ENCODE measurements around the gene C2CD2. TPM values are rescaled to one million over a fixed set of nuclear protein-coding genes. Genes with fewer than 3 reads are reported as not detected.
A peak's percentile ranks its signal among the peaks of the same experiment; 100 is the strongest.

C2CD2 gene
- total RNA-seq, 1 experiment from 2014 or later: 9.3 TPM

GRCh38 chr21:41892726-41893125 lies 61.1 kb downstream of the C2CD2 start:
- no peak for DNase-seq (ENCODE audit: extremely low read depth, low read depth)

- no peak for DNase-seq (ENCODE audit: extremely low read depth, low read depth)
These were observed 62.7 kb downstream of the C2CD2 start for GRCh38 chr21:41891132-41891531.

- no peak for DNase-seq (ENCODE audit: extremely low read depth, low read depth)
These were observed 63.5 kb downstream of the C2CD2 start for GRCh38 chr21:41890355-41890754.

- no peak for DNase-seq (ENCODE audit: extremely low read depth, low read depth)
These were observed 65.0 kb downstream of the C2CD2 start for GRCh38 chr21:41888749-41889376.

- no peak for DNase-seq (ENCODE audit: extremely low read depth, low read depth)
These were observed 66.2 kb downstream of the C2CD2 start for GRCh38 chr21:41887667-41888066.

- DNase-seq (ENCODE audit: extremely low read depth, low read depth): no peak
These were observed 67.5 kb downstream of the C2CD2 start for GRCh38 chr21:41886328-41886727.

GRCh38 chr21:41885341-41886024 lies 68.3 kb downstream of the C2CD2 start:
- DNase-seq (ENCODE audit: extremely low read depth, low read depth): no peak

GRCh38 chr21:41884501-41885030 lies 69.3 kb downstream of the C2CD2 start:
- DNase-seq (ENCODE audit: extremely low read depth, low read depth): no peak

GRCh38 chr21:41883582-41883981 lies 70.2 kb downstream of the C2CD2 start:
- no peak for DNase-seq (ENCODE audit: extremely low read depth, low read depth)

GRCh38 chr21:41881051-41881450 lies 72.8 kb downstream of the C2CD2 start:
- DNase-seq (ENCODE audit: extremely low read depth, low read depth): no peak

GRCh38 chr21:41880153-41880552 lies 73.7 kb downstream of the C2CD2 start:
- DNase-seq (ENCODE audit: extremely low read depth, low read depth): no peak

GRCh38 chr21:41879190-41879998 lies 74.4 kb downstream of the C2CD2 start, which contains the start of gene PRDM15:
Gene PRDM15 (minus strand): TSS chr21:41879344. CDS start chr21:41860363, 18,981 bp downstream.
- DNase-seq (ENCODE audit: extremely low read depth, low read depth): peak; percentile 32

GRCh38 chr21:41878831-41879189 lies 75.0 kb downstream of the C2CD2 start:
- DNase-seq (ENCODE audit: extremely low read depth, low read depth): peak; percentile 60

- no peak for DNase-seq (ENCODE audit: extremely low read depth, low read depth)
These were observed 75.7 kb downstream of the C2CD2 start for GRCh38 chr21:41877901-41878830.

- no peak for DNase-seq (ENCODE audit: extremely low read depth, low read depth)
These were observed 76.7 kb downstream of the C2CD2 start for GRCh38 chr21:41876928-41877652.

GRCh38 chr21:41876396-41876795 lies 77.4 kb downstream of the C2CD2 start:
- no peak for DNase-seq (ENCODE audit: extremely low read depth, low read depth)

GRCh38 chr21:41875086-41875485 lies 78.7 kb downstream of the C2CD2 start:
- no peak for DNase-seq (ENCODE audit: extremely low read depth, low read depth)

- DNase-seq (ENCODE audit: extremely low read depth, low read depth): no peak
These were observed 79.2 kb downstream of the C2CD2 start for GRCh38 chr21:41874611-41875010.

- DNase-seq (ENCODE audit: extremely low read depth, low read depth): no peak
These were observed 80.4 kb downstream of the C2CD2 start for GRCh38 chr21:41873426-41873825.

GRCh38 chr21:41873005-41873404 lies 80.8 kb downstream of the C2CD2 start:
- no peak for DNase-seq (ENCODE audit: extremely low read depth, low read depth)

Measured in NCI-H460 (cell line).